HEK293 (cell line): ENCODE results near the gene CD2BP2.

Source experiments
- ATF2 ChIP-seq: fragments of 450-650 bp; formaldehyde crosslinking; IDR thresholded peaks from 2 replicates; pipeline ENCODE4 v1.5.1; 2016; ENCODE audit warnings: missing biosample characterization, missing genetic modification characterization, low read depth
- KLF8 ChIP-seq: fragments of 450-650 bp; formaldehyde crosslinking; IDR thresholded peaks from 2 replicates; pipeline ENCODE4 v1.5.1; 2016; ENCODE audit warnings: missing biosample characterization, missing genetic modification characterization
- MEIS1 ChIP-seq: sonication (generic); formaldehyde crosslinking; IDR thresholded peaks from 2 replicates; pipeline ENCODE4 v1.8.1; 2022; ENCODE audit warnings: missing genetic modification reagents, mild to moderate bottlenecking, borderline replicate concordance
- PRDM6 ChIP-seq: fragments of 450-650 bp; formaldehyde crosslinking; IDR thresholded peaks from 2 replicates; pipeline ENCODE4 v1.5.1; 2017; ENCODE audit warnings: missing biosample characterization, missing genetic modification characterization
- SP3 ChIP-seq: fragments of 450-650 bp; formaldehyde crosslinking; IDR thresholded peaks from 2 replicates; pipeline ENCODE4 v1.5.1; 2016; ENCODE audit warnings: missing biosample characterization, missing genetic modification characterization
- SP7 ChIP-seq: fragments of 450-650 bp; formaldehyde crosslinking; IDR thresholded peaks from 2 replicates; pipeline ENCODE4 v1.5.1; 2016; ENCODE audit warnings: missing biosample characterization, missing genetic modification characterization
- WT1 ChIP-seq: fragments of 450-650 bp; formaldehyde crosslinking; IDR thresholded peaks from 2 replicates; pipeline ENCODE4 v1.5.1; 2016; ENCODE audit warnings: missing biosample characterization, missing genetic modification characterization
- ZBTB10 ChIP-seq: fragments of 450-650 bp; formaldehyde crosslinking; IDR thresholded peaks from 2 replicates; pipeline ENCODE4 v1.5.1; 2016; ENCODE audit warnings: missing biosample characterization, missing genetic modification characterization
- ZFP37 ChIP-seq: fragments of 450-650 bp; formaldehyde crosslinking; IDR thresholded peaks from 2 replicates; pipeline ENCODE4 v1.5.1; 2016; ENCODE audit warnings: missing biosample characterization, missing genetic modification characterization
- ZNF112 ChIP-seq: fragments of 450-650 bp; formaldehyde crosslinking; IDR thresholded peaks from 2 replicates; pipeline ENCODE4 v1.5.0; 2017; ENCODE audit warnings: missing biosample characterization, missing genetic modification characterization
- ZNF133 ChIP-seq: fragments of 450-650 bp; formaldehyde crosslinking; IDR thresholded peaks from 2 replicates; pipeline ENCODE4 v1.5.1; 2016; ENCODE audit warnings: missing biosample characterization, missing genetic modification characterization
- ZNF138 ChIP-seq: fragments of 450-650 bp; formaldehyde crosslinking; IDR thresholded peaks from 2 replicates; pipeline ENCODE4 v1.5.1; 2016; ENCODE audit warnings: missing biosample characterization, missing genetic modification characterization, borderline replicate concordance
- ZNF140 ChIP-seq: fragments of 450-650 bp; formaldehyde crosslinking; IDR thresholded peaks from 2 replicates; pipeline ENCODE4 v1.5.1; 2016; ENCODE audit warnings: missing biosample characterization, missing genetic modification characterization
- ZNF184 ChIP-seq: fragments of 450-650 bp; IDR thresholded peaks from 2 replicates; pipeline ENCODE4 v1.5.1; 2018; ENCODE audit warnings: missing biosample characterization, mild to moderate bottlenecking, missing genetic modification characterization
- ZNF19 ChIP-seq: fragments of 450-650 bp; formaldehyde crosslinking; IDR thresholded peaks from 2 replicates; pipeline ENCODE4; 2016; ENCODE audit warnings: missing biosample characterization, missing genetic modification characterization, low read depth
- ZNF2 ChIP-seq: fragments of 450-650 bp; formaldehyde crosslinking; IDR thresholded peaks from 2 replicates; pipeline ENCODE4 v1.5.1; 2016; ENCODE audit warnings: missing biosample characterization, missing genetic modification characterization
- ZNF248 ChIP-seq: fragments of 450-650 bp; formaldehyde crosslinking; IDR thresholded peaks from 2 replicates; pipeline ENCODE4 v1.5.1; 2017; ENCODE audit warnings: missing biosample characterization, missing genetic modification characterization
- ZNF280D ChIP-seq: fragments of 450-650 bp; formaldehyde crosslinking; IDR thresholded peaks from 2 replicates; pipeline ENCODE4 v1.5.1; 2016; ENCODE audit warnings: missing biosample characterization, missing genetic modification characterization
- ZNF292 ChIP-seq: fragments of 450-650 bp; formaldehyde crosslinking; IDR thresholded peaks from 2 replicates; pipeline ENCODE4 v1.5.1; 2016; ENCODE audit warnings: low read depth, missing biosample characterization, missing genetic modification characterization, borderline replicate concordance
- ZNF335 ChIP-seq: fragments of 450-650 bp; formaldehyde crosslinking; conservative IDR thresholded peaks from 2 replicates; pipeline ENCODE4 v1.5.1; 2016; ENCODE audit warnings: missing biosample characterization, missing genetic modification characterization
- ZNF416 ChIP-seq: fragments of 450-650 bp; formaldehyde crosslinking; IDR thresholded peaks from 2 replicates; pipeline ENCODE4 v1.5.1; 2016; ENCODE audit warnings: missing biosample characterization, missing genetic modification characterization
- ZNF423 ChIP-seq: fragments of 450-650 bp; formaldehyde crosslinking; IDR thresholded peaks from 2 replicates; pipeline ENCODE4 v1.5.1; 2016; ENCODE audit warnings: missing biosample characterization, missing genetic modification characterization
- ZNF48 ChIP-seq: fragments of 450-650 bp; formaldehyde crosslinking; IDR thresholded peaks from 2 replicates; pipeline ENCODE4 v1.5.1; 2016; ENCODE audit warnings: missing biosample characterization, missing genetic modification characterization
- ZNF513 ChIP-seq: fragments of 450-650 bp; IDR thresholded peaks from 2 replicates; pipeline ENCODE4 v1.5.1; 2018; ENCODE audit warnings: missing biosample characterization, missing genetic modification characterization
- ZNF580 ChIP-seq: fragments of 450-650 bp; formaldehyde crosslinking; IDR thresholded peaks from 2 replicates; pipeline ENCODE4 v1.5.1; 2016; ENCODE audit warnings: missing biosample characterization, missing genetic modification characterization
- ZNF670 ChIP-seq: fragments of 450-650 bp; formaldehyde crosslinking; IDR thresholded peaks from 2 replicates; pipeline ENCODE4 v1.5.1; 2016; ENCODE audit warnings: missing biosample characterization, missing genetic modification characterization, low read depth
- ZNF707 ChIP-seq: fragments of 450-650 bp; formaldehyde crosslinking; IDR thresholded peaks from 2 replicates; pipeline ENCODE4 v1.5.1; 2016; ENCODE audit warnings: missing biosample characterization, missing genetic modification characterization
- ZNF785 ChIP-seq: fragments of 450-650 bp; formaldehyde crosslinking; IDR thresholded peaks from 2 replicates; pipeline ENCODE4 v1.5.1; 2016; ENCODE audit warnings: missing biosample characterization, missing genetic modification characterization
- ZSCAN16 ChIP-seq: fragments of 450-650 bp; formaldehyde crosslinking; IDR thresholded peaks from 2 replicates; pipeline ENCODE4 v1.5.1; 2016; ENCODE audit warnings: missing biosample characterization, missing genetic modification characterization

CD2BP2 gene

GRCh38 chr16:30355144-30355953 lies at the start of gene CD2BP2 (continued):
- TF ChIP-seq SP3 (peak; percentile 90), ZNF112 (tag by site-specific recombination) (no peak), ZFP37 (tag by site-specific recombination) (peak; percentile 37), ZBTB10 (tag by site-specific recombination) (no peak), ZNF140 (tag by site-specific recombination) (no peak), WT1 (no peak; the same call in 1 of the 2 replicates), ZNF19 (no peak), ZNF580 (tag by site-specific recombination) (peak; percentile 77), ZNF416 (tag by site-specific recombination) (no peak), ZNF670 (tag by site-specific recombination) (no peak), MEIS1 (no peak), ZNF280D (tag by site-specific recombination) (no peak), ZNF184 (tag by site-specific recombination) (no peak; the same call in 1 of the 2 replicates), ZNF513 (peak; percentile 55; the same call in 1 of the 2 replicates), ZNF423 (tag by site-specific recombination) (no peak), ZNF292 (tag by site-specific recombination) (no peak), ZNF48 (tag by site-specific recombination) (no peak), PRDM6 (tag by site-specific recombination) (no peak), ZNF248 (tag by site-specific recombination) (no peak), SP7 (tag by site-specific recombination) (peak; percentile 84), ZNF707 (tag by site-specific recombination) (no peak), ZNF138 (tag by site-specific recombination) (no peak), ZSCAN16 (tag by site-specific recombination) (no peak), ATF2 (tag by site-specific recombination) (peak; percentile 100), KLF8 (peak; percentile 60), ZNF335 (tag by site-specific recombination) (peak; percentile 88), ZNF785 (tag by site-specific recombination) (peak; percentile 40; the same call in 1 of the 2 replicates), ZNF133 (no peak; the same call in 1 of the 2 replicates), ZNF2 (tag by site-specific recombination) (peak; percentile 45)
